Limb (tissue), 2 donors: ENCODE measurements around the gene GRID2IP.

Source experiments
- DNase-seq, 2 donors: peaks; one replicate each; pipeline ENCODE4 v3.0.0-alpha.2; 2016; ENCODE audit errors: extremely low spot score in 2 of 2

Gene GRID2IP

GRCh38 chr7:6563936-6564770 is 12.9 kb upstream of the GRID2IP start:
- DNase-seq = no peak

- no peak for DNase-seq
Observed at GRCh38 chr7:6562106-6562505, 10.8 kb upstream of the GRID2IP start.

GRCh38 chr7:6559896-6560295 is 8.6 kb upstream of the GRID2IP start:
- DNase-seq = no peak

- no peak for DNase-seq
Observed at GRCh38 chr7:6558837-6559236, 7.6 kb upstream of the GRID2IP start.

GRCh38 chr7:6556196-6556595 is 4.9 kb upstream of the GRID2IP start:
- no peak for DNase-seq

GRCh38 chr7:6554848-6555247 is 3.6 kb upstream of the GRID2IP start:
- DNase-seq = no peak

GRCh38 chr7:6553448-6554044 is 2.3 kb upstream of the GRID2IP start:
- DNase-seq = no peak

GRCh38 chr7:6547400-6547799 is 3.9 kb downstream of the GRID2IP start:
- DNase-seq = no peak

- DNase-seq = no peak
Observed at GRCh38 chr7:6546498-6547251, 4.6 kb downstream of the GRID2IP start.

- DNase-seq = no peak
Observed at GRCh38 chr7:6545398-6546126, 5.7 kb downstream of the GRID2IP start.

- DNase-seq = no peak
Observed at GRCh38 chr7:6542368-6542767, 8.9 kb downstream of the GRID2IP start.

- DNase-seq = peak in 1 of 2 donors; percentile 66
Observed at GRCh38 chr7:6536262-6537260, 14.7 kb downstream of the GRID2IP start.

GRCh38 chr7:6533893-6534495 is 17.3 kb downstream of the GRID2IP start:
- no peak for DNase-seq

GRCh38 chr7:6532516-6532915 is 18.7 kb downstream of the GRID2IP start:
- no peak for DNase-seq

GRCh38 chr7:6531492-6532279 is 19.6 kb downstream of the GRID2IP start:
- DNase-seq = no peak

- DNase-seq = peak in 1 of 2 donors; percentile 43
Observed at GRCh38 chr7:6530626-6531491, 20.4 kb downstream of the GRID2IP start.

GRCh38 chr7:6529643-6530042 is 21.6 kb downstream of the GRID2IP start:
- no peak for DNase-seq
